Heart right ventricle (tissue), 16 donors: Measurements from ENCODE around the gene NT5C1A. TPM values are rescaled to one million over a fixed set of nuclear protein-coding genes. Genes with fewer than 3 reads are reported as not detected.
A peak's percentile ranks its signal among the peaks of the same experiment; 100 is the strongest.

Experiments
- ATAC-seq, 8 donors: fragments of 200-7000 bp; cut with Tn5 transposase; one replicate each; pipeline ENCODE4 v1.9.1; 2020; ENCODE audit warnings: mild to moderate bottlenecking in 8 of 8, moderate library complexity in 8 of 8, moderate number of reproducible peaks in 1 of 8
- DNase-seq, 2 donors: peaks; one replicate each; pipeline ENCODE4 v3.0.0-alpha.2; 2020
- H3K27ac ChIP-seq, 10 donors: fragments of 200-600 bp; sonication (generic) in 2 of 10; one replicate each; pipeline versions ENCODE4 v1.5.0 to v1.8.0; 2020 to 2022; ENCODE audit warnings: mild to moderate bottlenecking in 3 of 10
- H3K27me3 ChIP-seq, 7 donors: fragments of 200-600 bp; one replicate each; pipeline ENCODE4 v1.8.0; 2021 to 2022; ENCODE audit warnings: mild to moderate bottlenecking in 2 of 7
- H3K36me3 ChIP-seq, 9 donors: fragments of 200-600 bp; sonication (generic) in 1 of 9; one replicate each; pipeline versions ENCODE4 v1.5.0 to v1.8.0; 2020 to 2022; ENCODE audit warnings: mild to moderate bottlenecking in 2 of 9
- H3K4me1 ChIP-seq, 9 donors: fragments of 200-600 bp; sonication (generic) in 1 of 9; one replicate each; pipeline versions ENCODE4 v1.5.0 to v1.8.0; 2020 to 2022; ENCODE audit warnings: mild to moderate bottlenecking in 4 of 9
- H3K4me3 ChIP-seq, 10 donors: fragments of 200-600 bp; sonication (generic) in 2 of 10; one replicate each; pipeline versions ENCODE4 v1.5.0 to v1.8.0; 2020 to 2022; ENCODE audit warnings: mild to moderate bottlenecking in 7 of 10, moderate library complexity in 2 of 10
- H3K9me3 ChIP-seq, 11 donors: fragments of 200-600 bp in 10 of 11; sonication (generic) in 2 of 11; one replicate each; pipeline versions ENCODE4 v1.5.0 to v1.8.0; 2013 to 2022; ENCODE audit warnings: mild to moderate bottlenecking in 2 of 11, control low read depth in 1 of 11, moderate library complexity in 1 of 11
- WGBS, 2 donors: extraction: QIAGEN DNeasy Blood & Tissue Kit; methylation state at CpG; one replicate each; pipeline ENCODE4 v1.1.7; 2013; ENCODE audit warnings: inconsistent platforms in 1 of 2; 5-methylcytosine and 5-hydroxymethylcytosine counted together
- intact Hi-C, 10 donors: fragments of 100-400 bp; cut with DNase I; formaldehyde crosslinking; loops; one replicate each; pipeline versions ENCODE4 v1.11.1 to v1.14.2; 2022
- polyA plus RNA-seq, 2 donors: library from polyadenylated mRNA; stranded (reverse); fragments of 200-250 nt; gene quantifications; one replicate each; pipeline ENCODE4 v1.2.3, GENCODE V29; 2013
- total RNA-seq, 10 donors: library from RNA; stranded (reverse); fragmentation: NEBNext Ultra II Directional in 3 of 10; extraction: Animal tissue kit (Norgen Biotek cat#: 25700) in 3 of 10; gene quantifications; one replicate each; pipeline versions ENCODE4 v1.2.1 to v1.2.4, GENCODE V29; 2021 to 2023
- TF ChIP-seq, protein P1 (sequence below), 9 donors: fragments of 200-600 bp; sonication (generic) in 2 of 9; IDR thresholded peaks; one replicate each; pipeline versions ENCODE4 v1.5.0 to v1.8.0; 2021 to 2022; ENCODE audit warnings: antibody characterized with exemption in 9 of 9, mild to moderate bottlenecking in 5 of 9, moderate library complexity in 1 of 9
- donor health status: Arrhythmogenic right ventricular cardiomyopathy.
- donor health status: ischemic (EF 13 %, LVEDD 7.1; RV severe dilation, severe dysfunction).
- donor health status: healthy with polysubstance abuse.
- donor health status: DM: no; HTN: yes; CAD: no.
- donor health status: DM: no; HTN: no; CAD: no.
- donor health status: ischemic (EF 25% LVEDD 6.9; RV normal size, moderate dysfunction).
- donor health status: ischemic (EF 25% LVEDD 5.7; RV mildly dilated, moderate dysfunction).
- donor health status: healthy.
- donor health status: DM: yes; HTN: yes; CAD: no.
- donor health status: Ischemic cardiomyopathy.
- donor health status: ischemic (EF 35%, LVEDD 5.7; RV mildly dilated, moderate dysfunction).
- donor health status: nonischemic (EF 11% LVEDD 7.7; RV severe dilation, severe dysfunction).
- donor health status: DM: yes; HTN: yes; CAD: no.
- donor health status: PGD.
- donor health status: ischemic (EF 29% LVEDD 5.4; RV normal size, mild dysfunction).
- donor health status: nonischemic (EF 23%, LVEDD 6.1; RV moderate dilation, normal function).

The NT5C1A gene
- total and polyA plus RNA-seq, 12 donors: 0.68 to 59.2 (median 25.0) TPM

GRCh38 chr1:39635205-39635870 lies 36.6 kb downstream of the NT5C1A start:
- peak overlapping the region; percentile 61 to 96 (median 90) for H3K27ac ChIP-seq
- TF ChIP-seq, protein P1, sequence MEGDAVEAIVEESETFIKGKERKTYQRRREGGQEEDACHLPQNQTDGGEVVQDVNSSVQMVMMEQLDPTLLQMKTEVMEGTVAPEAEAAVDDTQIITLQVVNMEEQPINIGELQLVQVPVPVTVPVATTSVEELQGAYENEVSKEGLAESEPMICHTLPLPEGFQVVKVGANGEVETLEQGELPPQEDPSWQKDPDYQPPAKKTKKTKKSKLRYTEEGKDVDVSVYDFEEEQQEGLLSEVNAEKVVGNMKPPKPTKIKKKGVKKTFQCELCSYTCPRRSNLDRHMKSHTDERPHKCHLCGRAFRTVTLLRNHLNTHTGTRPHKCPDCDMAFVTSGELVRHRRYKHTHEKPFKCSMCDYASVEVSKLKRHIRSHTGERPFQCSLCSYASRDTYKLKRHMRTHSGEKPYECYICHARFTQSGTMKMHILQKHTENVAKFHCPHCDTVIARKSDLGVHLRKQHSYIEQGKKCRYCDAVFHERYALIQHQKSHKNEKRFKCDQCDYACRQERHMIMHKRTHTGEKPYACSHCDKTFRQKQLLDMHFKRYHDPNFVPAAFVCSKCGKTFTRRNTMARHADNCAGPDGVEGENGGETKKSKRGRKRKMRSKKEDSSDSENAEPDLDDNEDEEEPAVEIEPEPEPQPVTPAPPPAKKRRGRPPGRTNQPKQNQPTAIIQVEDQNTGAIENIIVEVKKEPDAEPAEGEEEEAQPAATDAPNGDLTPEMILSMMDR (IDR thresholded peaks at IDR 0.05): no peak
- WGBS, 2 donors: 47 to 51% methylated on average over 12 of the region's 12 CpGs
- H3K27me3 ChIP-seq: peaks cover 0 to 50% (median 14%) of the 10 kb centered on the region in 7 donors
- peaks cover 0 to 53% (median 16%) of the 10 kb centered on the region in 9 donors for H3K4me1 ChIP-seq
- peaks cover 0 to 27% (median 13%) of the 10 kb centered on the region in 9 donors for H3K36me3 ChIP-seq
- intact Hi-C loops: no loop called here
- no peaks in the 10 kb centered on the region for H3K9me3 ChIP-seq
- DNase-seq (peak; percentile 59 to 69), ATAC-seq (peak in 6 of 8 donors; percentile 9 to 56 (median 41))
- H3K4me3 ChIP-seq: peak overlapping the region in 9 of 10 donors; percentile 62 to 79 (median 68)

- Histone ChIP-seq H3K27me3 (peaks cover 0 to 31% (median 10%) of the 10 kb centered on the region in 7 donors), H3K4me3 (peak overlapping the region in 9 of 10 donors; percentile 21 to 79 (median 65)), H3K36me3 (peaks cover 0 to 46% (median 13%) of the 10 kb centered on the region in 9 donors), H3K27ac (peak overlapping the region; percentile 43 to 96 (median 90)), H3K9me3 (no peaks in the 10 kb centered on the region), H3K4me1 (peaks cover 0 to 57% (median 6%) of the 10 kb centered on the region in 9 donors)
- intact Hi-C loops: no loop called here
- ATAC-seq (no peak), DNase-seq (no peak)
- TF ChIP-seq, protein P1 (IDR thresholded peaks at IDR 0.05): no peak
- 73 to 76% methylated on average over 3 of the region's 3 CpGs for WGBS, 2 donors
Measured at GRCh38 chr1:39633422-39633821, 38.5 kb downstream of the NT5C1A start.

- H3K9me3 ChIP-seq: no peaks in the 10 kb centered on the region
Measured at GRCh38 chr1:39632682-39633417, 39.1 kb downstream of the NT5C1A start.

GRCh38 chr1:39632323-39632681 lies 39.6 kb downstream of the NT5C1A start:
- WGBS, 2 donors: 59 to 65% methylated on average over 5 of the region's 5 CpGs
- H3K36me3 ChIP-seq: peaks cover 0 to 55% (median 13%) of the 10 kb centered on the region in 9 donors
- H3K4me3 ChIP-seq: peak overlapping the region; percentile 10 to 79 (median 64)
- peak overlapping the region; percentile 43 to 96 (median 90) for H3K27ac ChIP-seq
- TF ChIP-seq, protein P1 (IDR thresholded peaks at IDR 0.05): no peak
- DNase-seq (no peak), ATAC-seq (peak in 1 of 8 donors; percentile 3)
- intact Hi-C loops: no loop called here
- H3K4me1 ChIP-seq: peaks cover 0 to 68% (median 9%) of the 10 kb centered on the region in 9 donors
- peaks cover 0 to 20% (median 3%) of the 10 kb centered on the region in 7 donors for H3K27me3 ChIP-seq
- H3K9me3 ChIP-seq: no peaks in the 10 kb centered on the region

More at GRCh38 chr1:39632682-39633417, 39.1 kb downstream of the NT5C1A start:
- DNase-seq (peak; percentile 64 to 85), ATAC-seq (peak; percentile 49 to 83 (median 68))
- Histone ChIP-seq H3K36me3 (peaks cover 0 to 52% (median 13%) of the 10 kb centered on the region in 9 donors), H3K4me1 (peaks cover 0 to 63% (median 6%) of the 10 kb centered on the region in 9 donors), H3K27me3 (peaks cover 0 to 25% (median 6%) of the 10 kb centered on the region in 7 donors), H3K4me3 (peak overlapping the region; percentile 10 to 79 (median 64)), H3K27ac (peak overlapping the region; percentile 43 to 96 (median 90))
- TF ChIP-seq, protein P1 (IDR thresholded peaks at IDR 0.05): no peak
- intact Hi-C loops: no loop called here
- 10 to 12% methylated on average over 44 to 61 of the region's 61 CpGs for WGBS, 2 donors
